ENCODE measurements around the gene CAND2. TPM values are rescaled to one million over a fixed set of nuclear protein-coding genes. Genes with fewer than 3 reads are reported as not detected.
A peak's percentile ranks its signal among the peaks of the same experiment; 100 is the strongest.

The CAND2 gene
- total and polyA plus RNA-seq, 4 donors: 0.38 to 1.6 (median 0.92) TPM

DNA sequence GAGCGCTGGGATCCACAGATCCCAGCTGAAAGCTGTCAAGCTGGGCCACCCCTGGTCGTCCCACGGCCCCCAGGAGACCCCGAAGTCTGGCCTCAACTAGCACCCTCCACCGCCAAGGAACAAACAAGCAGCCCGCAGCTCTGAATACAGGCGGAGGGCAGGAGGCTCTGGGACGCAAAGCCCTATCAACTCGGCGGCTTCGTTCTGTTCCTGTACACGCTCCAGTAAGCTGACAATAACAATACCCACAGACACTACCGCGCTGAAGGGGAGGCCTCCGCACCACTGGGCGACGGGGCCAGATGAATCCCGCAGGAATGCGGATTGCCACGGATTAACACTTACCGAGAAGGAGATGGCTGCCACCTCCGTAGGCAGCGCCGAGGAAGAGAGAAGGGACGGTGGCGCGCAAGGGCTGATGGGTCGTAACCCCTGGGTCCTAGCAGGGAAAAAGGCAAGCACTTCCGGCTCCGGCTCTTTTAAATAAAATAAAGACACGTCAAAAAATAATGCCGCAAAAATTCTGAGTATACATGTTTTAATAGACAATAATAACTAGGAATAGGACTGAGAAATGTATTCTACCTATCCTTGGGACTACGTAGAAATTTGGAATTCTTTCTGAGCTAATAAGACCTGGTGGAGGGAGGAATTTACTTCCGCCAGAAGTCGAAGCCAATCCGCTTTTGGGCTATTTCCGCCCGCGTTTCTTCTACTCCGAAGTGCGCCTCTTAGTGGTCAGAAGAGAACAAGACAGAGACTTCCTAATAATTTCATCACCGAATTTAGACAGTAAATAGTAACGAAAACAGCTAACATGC lies 44.9 kb downstream of the CAND2 start, which contains the start of gene RPL32:
Gene RPL32 (minus strand): TSS at position 417 of the 821 bp plus-strand sequence. CDS start 1,328 bp downstream, outside the sequence.
- Histone ChIP-seq H3K27ac (ENCODE audit: low read depth in 1 of 2, low read length in 2 of 2) (peak within 1 kb of the TSS; percentile 87 to 93), H3K9ac (ENCODE audit: low read depth in 1 of 2, low read length in 2 of 2) (peak within 1 kb of the TSS; percentile 92 to 98), H3K9me3 (ENCODE audit: control insufficient read depth in 4 of 4, low read length in 3 of 4) (no peaks in the 10 kb centered on the region), H3K4me1 (ENCODE audit: control insufficient read depth in 4 of 4, insufficient read depth in 4 of 4, low read length in 3 of 4) (peaks cover 8 to 37% (median 29%) of the 10 kb centered on the region in 4 donors), H3K36me3 (ENCODE audit: control insufficient read depth in 4 of 4, insufficient read depth in 3 of 4, low read depth in 1 of 4, low read length in 3 of 4) (peaks cover 6 to 33% (median 28%) of the 10 kb centered on the region in 4 donors), H3K27me3 (ENCODE audit: control insufficient read depth in 4 of 4, insufficient read depth in 4 of 4, low read length in 3 of 4) (no peaks in the 10 kb centered on the region), H3K4me3 (ENCODE audit: low read depth in 1 of 3, low read length in 3 of 3) (peak within 1 kb of the TSS; percentile 72 to 97 (median 75))
- peak; percentile 92 to 95 for TF ChIP-seq GABPA (IDR thresholded peaks at IDR 0.05 in 1 of 2, conservative IDR thresholded peaks at IDR 0.05 in 1 of 2)
- TF ChIP-seq NR2F2 (IDR thresholded peaks at IDR 0.05): peak; percentile 100
- TF ChIP-seq EGR1 (IDR thresholded peaks at IDR 0.05; ENCODE audit: low read depth in 2 of 2): peak; percentile 45 to 68
- peak; percentile 19 to 45 for TF ChIP-seq JUND (IDR thresholded peaks at IDR 0.05)
- TF ChIP-seq RAD21 (IDR thresholded peaks at IDR 0.05): peak; percentile 67 to 74
- peak; percentile 46 to 68 for TF ChIP-seq RXRA (IDR thresholded peaks at IDR 0.05)
- TF ChIP-seq, protein P1, sequence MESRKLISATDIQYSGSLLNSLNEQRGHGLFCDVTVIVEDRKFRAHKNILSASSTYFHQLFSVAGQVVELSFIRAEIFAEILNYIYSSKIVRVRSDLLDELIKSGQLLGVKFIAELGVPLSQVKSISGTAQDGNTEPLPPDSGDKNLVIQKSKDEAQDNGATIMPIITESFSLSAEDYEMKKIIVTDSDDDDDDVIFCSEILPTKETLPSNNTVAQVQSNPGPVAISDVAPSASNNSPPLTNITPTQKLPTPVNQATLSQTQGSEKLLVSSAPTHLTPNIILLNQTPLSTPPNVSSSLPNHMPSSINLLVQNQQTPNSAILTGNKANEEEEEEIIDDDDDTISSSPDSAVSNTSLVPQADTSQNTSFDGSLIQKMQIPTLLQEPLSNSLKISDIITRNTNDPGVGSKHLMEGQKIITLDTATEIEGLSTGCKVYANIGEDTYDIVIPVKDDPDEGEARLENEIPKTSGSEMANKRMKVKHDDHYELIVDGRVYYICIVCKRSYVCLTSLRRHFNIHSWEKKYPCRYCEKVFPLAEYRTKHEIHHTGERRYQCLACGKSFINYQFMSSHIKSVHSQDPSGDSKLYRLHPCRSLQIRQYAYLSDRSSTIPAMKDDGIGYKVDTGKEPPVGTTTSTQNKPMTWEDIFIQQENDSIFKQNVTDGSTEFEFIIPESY (IDR thresholded peaks at IDR 0.05): peak; percentile 66
- TF ChIP-seq TAF1 (conservative IDR thresholded peaks at IDR 0.05): peak; percentile 94
- no peak for TF ChIP-seq FOXA2 (IDR thresholded peaks at IDR 0.05)
- TF ChIP-seq, protein P2, sequence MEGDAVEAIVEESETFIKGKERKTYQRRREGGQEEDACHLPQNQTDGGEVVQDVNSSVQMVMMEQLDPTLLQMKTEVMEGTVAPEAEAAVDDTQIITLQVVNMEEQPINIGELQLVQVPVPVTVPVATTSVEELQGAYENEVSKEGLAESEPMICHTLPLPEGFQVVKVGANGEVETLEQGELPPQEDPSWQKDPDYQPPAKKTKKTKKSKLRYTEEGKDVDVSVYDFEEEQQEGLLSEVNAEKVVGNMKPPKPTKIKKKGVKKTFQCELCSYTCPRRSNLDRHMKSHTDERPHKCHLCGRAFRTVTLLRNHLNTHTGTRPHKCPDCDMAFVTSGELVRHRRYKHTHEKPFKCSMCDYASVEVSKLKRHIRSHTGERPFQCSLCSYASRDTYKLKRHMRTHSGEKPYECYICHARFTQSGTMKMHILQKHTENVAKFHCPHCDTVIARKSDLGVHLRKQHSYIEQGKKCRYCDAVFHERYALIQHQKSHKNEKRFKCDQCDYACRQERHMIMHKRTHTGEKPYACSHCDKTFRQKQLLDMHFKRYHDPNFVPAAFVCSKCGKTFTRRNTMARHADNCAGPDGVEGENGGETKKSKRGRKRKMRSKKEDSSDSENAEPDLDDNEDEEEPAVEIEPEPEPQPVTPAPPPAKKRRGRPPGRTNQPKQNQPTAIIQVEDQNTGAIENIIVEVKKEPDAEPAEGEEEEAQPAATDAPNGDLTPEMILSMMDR (IDR thresholded peaks at IDR 0.05; ENCODE audit: low read depth, low read length, missing input control): peak; percentile 89
- no peak for TF ChIP-seq HNF4A (conservative IDR thresholded peaks at IDR 0.05)
- peak; percentile 95 for TF ChIP-seq YY1 (IDR thresholded peaks at IDR 0.05)
- TF ChIP-seq, protein P3, sequence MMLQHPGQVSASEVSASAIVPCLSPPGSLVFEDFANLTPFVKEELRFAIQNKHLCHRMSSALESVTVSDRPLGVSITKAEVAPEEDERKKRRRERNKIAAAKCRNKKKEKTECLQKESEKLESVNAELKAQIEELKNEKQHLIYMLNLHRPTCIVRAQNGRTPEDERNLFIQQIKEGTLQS (IDR thresholded peaks at IDR 0.05): peak; percentile 84
- no peak for TF ChIP-seq FOXA1 (IDR thresholded peaks at IDR 0.05)
- no peak for TF ChIP-seq HNF4G (IDR thresholded peaks at IDR 0.05)
- TF ChIP-seq, protein P4, sequence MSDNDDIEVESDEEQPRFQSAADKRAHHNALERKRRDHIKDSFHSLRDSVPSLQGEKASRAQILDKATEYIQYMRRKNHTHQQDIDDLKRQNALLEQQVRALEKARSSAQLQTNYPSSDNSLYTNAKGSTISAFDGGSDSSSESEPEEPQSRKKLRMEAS (IDR thresholded peaks at IDR 0.05): peak; percentile 83
- TF ChIP-seq SP1 (IDR thresholded peaks at IDR 0.05): peak; percentile 42
- TF ChIP-seq, protein P5, sequence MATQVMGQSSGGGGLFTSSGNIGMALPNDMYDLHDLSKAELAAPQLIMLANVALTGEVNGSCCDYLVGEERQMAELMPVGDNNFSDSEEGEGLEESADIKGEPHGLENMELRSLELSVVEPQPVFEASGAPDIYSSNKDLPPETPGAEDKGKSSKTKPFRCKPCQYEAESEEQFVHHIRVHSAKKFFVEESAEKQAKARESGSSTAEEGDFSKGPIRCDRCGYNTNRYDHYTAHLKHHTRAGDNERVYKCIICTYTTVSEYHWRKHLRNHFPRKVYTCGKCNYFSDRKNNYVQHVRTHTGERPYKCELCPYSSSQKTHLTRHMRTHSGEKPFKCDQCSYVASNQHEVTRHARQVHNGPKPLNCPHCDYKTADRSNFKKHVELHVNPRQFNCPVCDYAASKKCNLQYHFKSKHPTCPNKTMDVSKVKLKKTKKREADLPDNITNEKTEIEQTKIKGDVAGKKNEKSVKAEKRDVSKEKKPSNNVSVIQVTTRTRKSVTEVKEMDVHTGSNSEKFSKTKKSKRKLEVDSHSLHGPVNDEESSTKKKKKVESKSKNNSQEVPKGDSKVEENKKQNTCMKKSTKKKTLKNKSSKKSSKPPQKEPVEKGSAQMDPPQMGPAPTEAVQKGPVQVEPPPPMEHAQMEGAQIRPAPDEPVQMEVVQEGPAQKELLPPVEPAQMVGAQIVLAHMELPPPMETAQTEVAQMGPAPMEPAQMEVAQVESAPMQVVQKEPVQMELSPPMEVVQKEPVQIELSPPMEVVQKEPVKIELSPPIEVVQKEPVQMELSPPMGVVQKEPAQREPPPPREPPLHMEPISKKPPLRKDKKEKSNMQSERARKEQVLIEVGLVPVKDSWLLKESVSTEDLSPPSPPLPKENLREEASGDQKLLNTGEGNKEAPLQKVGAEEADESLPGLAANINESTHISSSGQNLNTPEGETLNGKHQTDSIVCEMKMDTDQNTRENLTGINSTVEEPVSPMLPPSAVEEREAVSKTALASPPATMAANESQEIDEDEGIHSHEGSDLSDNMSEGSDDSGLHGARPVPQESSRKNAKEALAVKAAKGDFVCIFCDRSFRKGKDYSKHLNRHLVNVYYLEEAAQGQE (IDR thresholded peaks at IDR 0.05): peak; percentile 81
- DNase-seq (ENCODE audit: low spot score): peak; percentile 85
- under 1% methylated on average over 43 of the region's 43 CpGs for WGBS

Data from liver (tissue), 9 donors.